Head of caudate nucleus (tissue), 42 donors: ENCODE data around the gene ATXN1.

Source experiments
- DNase-seq, 42 donors: peaks; one replicate each; pipeline versions ENCODE4 v3.0.0 to v3.0.0-alpha.2; 2020 to 2021; ENCODE audit warnings: mixed read lengths in 7 of 42
- intact Hi-C: fragments of 100-400 bp; cut with DNase I; formaldehyde crosslinking; loops from one replicate; pipeline ENCODE4 v1.15.0; 2022

Gene ATXN1

GRCh38 chr6:16690608-16691142, 70.6 kb downstream of the ATXN1 start:
- intact Hi-C loops, result no loop called here
- DNase-seq, result no peak

- no peak for DNase-seq
- intact Hi-C loops, result no loop called here
Observed at GRCh38 chr6:16689788-16690607, 71.3 kb downstream of the ATXN1 start.

- intact Hi-C loops, result no loop called here
- peak in 2 of 42 donors; percentile 52 to 55 for DNase-seq
Observed at GRCh38 chr6:16688984-16689636, 72.2 kb downstream of the ATXN1 start.

- DNase-seq, result no peak
- intact Hi-C loops, result no loop called here
Observed at GRCh38 chr6:16688436-16688835, 72.8 kb downstream of the ATXN1 start.

- intact Hi-C loops, result no loop called here
- DNase-seq, result no peak
Observed at GRCh38 chr6:16687045-16687444, 74.2 kb downstream of the ATXN1 start.

GRCh38 chr6:16684896-16685554, 76.2 kb downstream of the ATXN1 start:
- DNase-seq, result peak in 11 of 42 donors; percentile 20 to 65 (median 41)
- intact Hi-C loops, result no loop called here

GRCh38 chr6:16684195-16684689, 77.0 kb downstream of the ATXN1 start:
- intact Hi-C loops, result no loop called here
- DNase-seq, result no peak

- intact Hi-C loops, result no loop called here
- DNase-seq, result peak in 4 of 42 donors; percentile 19 to 49 (median 28)
Observed at GRCh38 chr6:16683641-16684194, 77.5 kb downstream of the ATXN1 start.

- peak in 16 of 42 donors; percentile 23 to 64 (median 43) for DNase-seq
- intact Hi-C loops, result no loop called here
Observed at GRCh38 chr6:16681260-16681873, 79.9 kb downstream of the ATXN1 start.

GRCh38 chr6:16679050-16679449, 82.2 kb downstream of the ATXN1 start:
- no peak for DNase-seq
- intact Hi-C loops, result no loop called here

- no peak for DNase-seq
Observed at GRCh38 chr6:16677458-16677857, 83.8 kb downstream of the ATXN1 start.

GRCh38 chr6:16676978-16677377, 84.3 kb downstream of the ATXN1 start:
- DNase-seq, result peak in 3 of 42 donors; percentile 26 to 51 (median 32)
- intact Hi-C loops, result no loop called here

More at GRCh38 chr6:16677458-16677857, 83.8 kb downstream of the ATXN1 start:
- intact Hi-C loops, result no loop called here

GRCh38 chr6:16676376-16676775, 84.9 kb downstream of the ATXN1 start:
- DNase-seq, result no peak
- intact Hi-C loops, result no loop called here

GRCh38 chr6:16674801-16675392, 86.4 kb downstream of the ATXN1 start:
- intact Hi-C loops, result no loop called here
- no peak for DNase-seq

- intact Hi-C loops, result no loop called here
- DNase-seq, result peak in 3 of 42 donors; percentile 17 to 36 (median 26)
Observed at GRCh38 chr6:16673011-16673797, 88.1 kb downstream of the ATXN1 start.

- intact Hi-C loops, result no loop called here
Observed at GRCh38 chr6:16671302-16672289, 89.7 kb downstream of the ATXN1 start.

More at GRCh38 chr6:16671302-16672289, 89.7 kb downstream of the ATXN1 start:
- DNase-seq, result no peak
